ENCODE results near the gene AURKB. TPM values are rescaled to one million over a fixed set of nuclear protein-coding genes. Genes with fewer than 3 reads are reported as not detected.
A peak's percentile ranks its signal among the peaks of the same experiment; 100 is the strongest.

Gene AURKB
- total and polyA plus RNA-seq, 2 of the 13 experiments (the other 11 are each of a cell fraction or from before 2014, with no cell fraction given): 29.5 to 75.3 TPM

- TF ChIP-seq TRIM22 (IDR thresholded peaks at IDR 0.05): no peak
- TF ChIP-seq, protein P1, sequence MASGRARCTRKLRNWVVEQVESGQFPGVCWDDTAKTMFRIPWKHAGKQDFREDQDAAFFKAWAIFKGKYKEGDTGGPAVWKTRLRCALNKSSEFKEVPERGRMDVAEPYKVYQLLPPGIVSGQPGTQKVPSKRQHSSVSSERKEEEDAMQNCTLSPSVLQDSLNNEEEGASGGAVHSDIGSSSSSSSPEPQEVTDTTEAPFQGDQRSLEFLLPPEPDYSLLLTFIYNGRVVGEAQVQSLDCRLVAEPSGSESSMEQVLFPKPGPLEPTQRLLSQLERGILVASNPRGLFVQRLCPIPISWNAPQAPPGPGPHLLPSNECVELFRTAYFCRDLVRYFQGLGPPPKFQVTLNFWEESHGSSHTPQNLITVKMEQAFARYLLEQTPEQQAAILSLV (CRISPR knock-in tag; IDR thresholded peaks at IDR 0.05; ENCODE audit: borderline replicate concordance): no peak
- peak; percentile 22; the same call in 1 of the 2 replicates for TF ChIP-seq MYPOP (CRISPR knock-in tag; IDR thresholded peaks at IDR 0.05)
These were observed 46.2 kb downstream of the AURKB start (continued) for GRCh38 chr17:8163978-8164814.

- POLR2A ChIA-PET: interaction anchor here (1.0 to 2.6 kb wide), 12 partner anchors 9 to 132 kb away, joined by 4 to 149 read pairs (median 6); partner anchors contain the start of genes BORCS6, RANGRF, SLC25A35 and TMEM107
- DNase-seq (ENCODE audit: low spot score): no peak
- in situ Hi-C loops (cut with HindIII; ENCODE audit: extremely low pct_ligation_motif_present, low pct_unique_long_range_greater_than_20kb) (no loop called here), intact Hi-C loops (cut with micrococcal nuclease; ENCODE audit: unreplicated experiment) (no loop called here)
- H3K79me2 ChIP-seq (ENCODE audit: insufficient read depth, low read length): peaks cover 18% of the 10 kb centered on the region
- H3K4me2 ChIP-seq (ENCODE audit: low read depth, low read length): peak overlapping the region; percentile 91
- ATAC-seq: peak; percentile 56
- H3K9ac ChIP-seq (ENCODE audit: insufficient read depth, low read depth, low read length): peak overlapping the region; percentile 80
- WGBS (ENCODE audit: low lambda C conversion rate): 2% methylated on average over 20 of the region's 55 CpGs
- H3K27me3 ChIP-seq (ENCODE audit: control insufficient read depth in 1 of 2, insufficient read depth in 2 of 2, low read length in 2 of 2): no peaks in the 10 kb centered on the region; a peak in 1 of 5 replicates
- peaks cover 67% of the 10 kb centered on the region for H3K4me1 ChIP-seq (ENCODE audit: insufficient read depth, low read length)
- peak overlapping the region; percentile 92 to 99 (median 98) for H3K4me3 ChIP-seq (replicated peaks in 1 of 3; ENCODE audit: insufficient read depth in 1 of 3, low read depth in 2 of 3, low read length in 3 of 3)
- CTCF ChIA-PET (ENCODE audit: low intra/inter-chr PET ratio, low total read pairs): interaction anchor here (0.7 to 1.9 kb wide), 2 partner anchors 25 to 70 kb away, joined by 3 to 5 read pairs; no protein-coding TSS in a partner anchor
- peak overlapping the region; percentile 95 for H3K27ac ChIP-seq (ENCODE audit: extremely low read length, insufficient read depth, low read length)
- H3K9me3 ChIP-seq (ENCODE audit: low read length): no peaks in the 10 kb centered on the region
- no peaks in the 10 kb centered on the region for H4K20me1 ChIP-seq (ENCODE audit: insufficient read depth, low read length)
- peaks cover 1 to 7% of the 10 kb centered on the region in 2 experiments; a peak in 3 of 5 replicates for H3K36me3 ChIP-seq (replicated peaks in 1 of 2; ENCODE audit: control insufficient read depth in 1 of 2, insufficient read depth in 2 of 2, low read length in 2 of 2)
- BruUV-seq (replicated peaks): no TSS peak
- no peak for FAIRE-seq
- peak overlapping the region; percentile 63 for H2AFZ ChIP-seq (ENCODE audit: low read length)
- no peak for TF ChIP-seq KDM6A (CRISPR knock-in tag; IDR thresholded peaks at IDR 0.05; ENCODE audit: low read depth)
- TF ChIP-seq IRX3 (CRISPR knock-in tag; IDR thresholded peaks at IDR 0.05; ENCODE audit: borderline replicate concordance, low read depth): no peak
- TF ChIP-seq ZFP90 (CRISPR knock-in tag; IDR thresholded peaks at IDR 0.05; ENCODE audit: borderline replicate concordance): no peak
- TF ChIP-seq KLF16 (CRISPR knock-in tag; IDR thresholded peaks at IDR 0.05): no peak
- TF ChIP-seq NFIB (CRISPR knock-in tag; IDR thresholded peaks at IDR 0.05; ENCODE audit: borderline replicate concordance): no peak
- no peak for TF ChIP-seq ZNF556 (CRISPR knock-in tag; IDR thresholded peaks at IDR 0.05; ENCODE audit: borderline replicate concordance)
- TF ChIP-seq ZNF350 (CRISPR knock-in tag; IDR thresholded peaks at IDR 0.05; ENCODE audit: borderline replicate concordance, low read depth): no peak
- no peak for TF ChIP-seq SOX5 (CRISPR knock-in tag; IDR thresholded peaks at IDR 0.05; ENCODE audit: borderline replicate concordance)
- TF ChIP-seq CEBPG (CRISPR knock-in tag; IDR thresholded peaks at IDR 0.05): 0 out of 2 replicates have a peak, but pooled peaks have one; percentile 27
- TF ChIP-seq ZNF367 (CRISPR knock-in tag; IDR thresholded peaks at IDR 0.05; ENCODE audit: borderline replicate concordance): no peak
- TF ChIP-seq ZNF75D (CRISPR knock-in tag; IDR thresholded peaks at IDR 0.05; ENCODE audit: borderline replicate concordance): no peak
- TF ChIP-seq, protein P2, sequence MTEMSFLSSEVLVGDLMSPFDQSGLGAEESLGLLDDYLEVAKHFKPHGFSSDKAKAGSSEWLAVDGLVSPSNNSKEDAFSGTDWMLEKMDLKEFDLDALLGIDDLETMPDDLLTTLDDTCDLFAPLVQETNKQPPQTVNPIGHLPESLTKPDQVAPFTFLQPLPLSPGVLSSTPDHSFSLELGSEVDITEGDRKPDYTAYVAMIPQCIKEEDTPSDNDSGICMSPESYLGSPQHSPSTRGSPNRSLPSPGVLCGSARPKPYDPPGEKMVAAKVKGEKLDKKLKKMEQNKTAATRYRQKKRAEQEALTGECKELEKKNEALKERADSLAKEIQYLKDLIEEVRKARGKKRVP (CRISPR knock-in tag; IDR thresholded peaks at IDR 0.05): no peak
These were observed 47.1 kb downstream of the AURKB start for GRCh38 chr17:8162997-8163977.

Data from HepG2 (cell line).